ENCODE measurements around the gene GPI. TPM values are rescaled to one million over a fixed set of nuclear protein-coding genes. Genes with fewer than 3 reads are reported as not detected.
"Not testable (repeated sequence)": the region's sequence is repeated elsewhere in the genome, so short reads cannot be mapped to it uniquely, and the experiment has no call there.

GPI gene
- total RNA-seq, 1 donor from 2014 or later = 473 TPM

- Histone ChIP-seq H3K9me3 (replicated peaks) (no peaks in the 10 kb centered on the region), H3K4me3 (no peak overlapping the region), H3K4me1 (peaks cover 22% of the 10 kb centered on the region), H3K27me3 (ENCODE audit: low read depth) (no peaks in the 10 kb centered on the region), H3K27ac (replicated peaks) (no peak overlapping the region), H3K36me3 (peaks cover 85% of the 10 kb centered on the region)
- TF ChIP-seq CTCF (IDR thresholded peaks at IDR 0.05; ENCODE audit: borderline replicate concordance) = no peak
- DNase-seq = no peak
- intact Hi-C loops (cut with micrococcal nuclease) = no loop called here
These were observed 39.8 kb upstream of the GPI start for GRCh38 chr19:34325181-34325580.

- H3K4me3 ChIP-seq = no peak overlapping the region
- DNase-seq = no peak
- no peak for TF ChIP-seq CTCF (IDR thresholded peaks at IDR 0.05; ENCODE audit: borderline replicate concordance)
- H3K27me3 ChIP-seq (ENCODE audit: low read depth) = no peaks in the 10 kb centered on the region
- no peaks in the 10 kb centered on the region for H3K9me3 ChIP-seq (replicated peaks)
- H3K36me3 ChIP-seq = peaks cover 91% of the 10 kb centered on the region
- H3K4me1 ChIP-seq = peaks cover 22% of the 10 kb centered on the region
- intact Hi-C loops (cut with micrococcal nuclease) = no loop called here
- no peak overlapping the region for H3K27ac ChIP-seq (replicated peaks)
These were observed 38.8 kb upstream of the GPI start for GRCh38 chr19:34325981-34326787.

- H3K27ac ChIP-seq (replicated peaks) = peak overlapping the region; percentile 75
- peaks cover 37% of the 10 kb centered on the region for H3K4me1 ChIP-seq
- no peak overlapping the region for H3K4me3 ChIP-seq
- no peaks in the 10 kb centered on the region for H3K27me3 ChIP-seq (ENCODE audit: low read depth)
- intact Hi-C loops (cut with micrococcal nuclease) = no loop called here
- DNase-seq = peak; percentile 43
- TF ChIP-seq CTCF (IDR thresholded peaks at IDR 0.05; ENCODE audit: borderline replicate concordance) = no peak
- H3K36me3 ChIP-seq = peaks cover 91% of the 10 kb centered on the region
- H3K9me3 ChIP-seq (replicated peaks) = no peaks in the 10 kb centered on the region
These were observed 37.1 kb upstream of the GPI start for GRCh38 chr19:34327851-34328250.

GRCh38 chr19:34328982-34329381 lies 36.0 kb upstream of the GPI start:
- peak overlapping the region; percentile 75 for H3K27ac ChIP-seq (replicated peaks)
- no peaks in the 10 kb centered on the region for H3K9me3 ChIP-seq (replicated peaks)
- TF ChIP-seq CTCF (IDR thresholded peaks at IDR 0.05; ENCODE audit: borderline replicate concordance) = no peak
- no peak for DNase-seq
- no peaks in the 10 kb centered on the region for H3K27me3 ChIP-seq (ENCODE audit: low read depth)
- no peak overlapping the region for H3K4me3 ChIP-seq
- intact Hi-C loops (cut with micrococcal nuclease) = no loop called here
- peaks cover 89% of the 10 kb centered on the region for H3K36me3 ChIP-seq
- peaks cover 47% of the 10 kb centered on the region for H3K4me1 ChIP-seq

- DNase-seq = no peak
- Histone ChIP-seq H3K9me3 (replicated peaks) (no peaks in the 10 kb centered on the region), H3K36me3 (peaks cover 93% of the 10 kb centered on the region), H3K4me1 (peaks cover 47% of the 10 kb centered on the region), H3K27me3 (ENCODE audit: low read depth) (no peaks in the 10 kb centered on the region), H3K27ac (replicated peaks) (no peak overlapping the region), H3K4me3 (no peak overlapping the region)
- intact Hi-C loops (cut with micrococcal nuclease) = loop anchor here (10.0 kb wide), 1 partner anchor 75 kb away; the partner anchor contains the start of gene GARRE1
- no peak for TF ChIP-seq CTCF (IDR thresholded peaks at IDR 0.05; ENCODE audit: borderline replicate concordance)
These were observed 34.9 kb upstream of the GPI start for GRCh38 chr19:34330116-34330515.

GRCh38 chr19:34330596-34330995 lies 34.4 kb upstream of the GPI start:
- Histone ChIP-seq H3K27ac (replicated peaks) (peak overlapping the region; percentile 83), H3K36me3 (peaks cover 93% of the 10 kb centered on the region), H3K4me1 (peaks cover 47% of the 10 kb centered on the region)
- not testable (repeated sequence) for H3K9me3 ChIP-seq (replicated peaks); DNase-seq; H3K27me3 ChIP-seq (ENCODE audit: low read depth); H3K4me3 ChIP-seq
- intact Hi-C loops (cut with micrococcal nuclease) = loop anchor here (10.0 kb wide), 1 partner anchor 76 kb away; the partner anchor contains the start of gene GARRE1

GRCh38 chr19:34331596-34331995 lies 33.4 kb upstream of the GPI start:
- intact Hi-C loops (cut with micrococcal nuclease) = loop anchor here (10.0 kb wide), 1 partner anchor 77 kb away; the partner anchor contains the start of gene GARRE1
- H3K9me3 ChIP-seq (replicated peaks); H3K4me3 ChIP-seq; H3K27me3 ChIP-seq (ENCODE audit: low read depth); DNase-seq: not testable (repeated sequence)
- H3K4me1 ChIP-seq = peaks cover 49% of the 10 kb centered on the region
- peak overlapping the region; percentile 83 for H3K27ac ChIP-seq (replicated peaks)
- peaks cover 90% of the 10 kb centered on the region for H3K36me3 ChIP-seq

All from left ventricle myocardium inferior (tissue), 1 donor.